Measurements from ENCODE around the gene SYNPR.

SYNPR gene

DNA sequence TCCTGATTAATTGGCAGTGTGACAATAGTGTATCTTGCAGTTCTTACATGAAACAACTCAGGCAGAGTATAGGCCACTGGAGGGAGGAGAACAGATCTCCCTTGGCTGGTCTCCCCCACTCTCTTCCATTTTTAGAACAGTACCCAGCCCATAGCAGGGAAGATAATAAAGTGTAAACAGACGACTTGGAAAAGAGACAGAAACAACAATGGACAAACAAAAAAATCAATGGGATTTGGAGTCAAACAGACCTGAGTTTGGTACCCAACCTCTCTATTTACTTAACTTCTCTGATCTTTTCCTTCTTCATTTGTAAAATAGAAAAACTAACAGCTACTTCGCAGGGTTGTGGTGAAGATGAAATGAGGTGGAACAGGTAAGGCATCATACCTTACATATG lies 315.7 kb downstream of the SYNPR start:
- H3K4me3 ChIP-seq (ENCODE audit: low read length): no peak overlapping the region
- H3K36me3 ChIP-seq (replicated peaks; ENCODE audit: low read depth, low read length): no peaks in the 10 kb centered on the region
- no peak for TF ChIP-seq EZH2phosphoT487 (IDR thresholded peaks at IDR 0.05; ENCODE audit: low read depth)
- TF ChIP-seq, protein P1, sequence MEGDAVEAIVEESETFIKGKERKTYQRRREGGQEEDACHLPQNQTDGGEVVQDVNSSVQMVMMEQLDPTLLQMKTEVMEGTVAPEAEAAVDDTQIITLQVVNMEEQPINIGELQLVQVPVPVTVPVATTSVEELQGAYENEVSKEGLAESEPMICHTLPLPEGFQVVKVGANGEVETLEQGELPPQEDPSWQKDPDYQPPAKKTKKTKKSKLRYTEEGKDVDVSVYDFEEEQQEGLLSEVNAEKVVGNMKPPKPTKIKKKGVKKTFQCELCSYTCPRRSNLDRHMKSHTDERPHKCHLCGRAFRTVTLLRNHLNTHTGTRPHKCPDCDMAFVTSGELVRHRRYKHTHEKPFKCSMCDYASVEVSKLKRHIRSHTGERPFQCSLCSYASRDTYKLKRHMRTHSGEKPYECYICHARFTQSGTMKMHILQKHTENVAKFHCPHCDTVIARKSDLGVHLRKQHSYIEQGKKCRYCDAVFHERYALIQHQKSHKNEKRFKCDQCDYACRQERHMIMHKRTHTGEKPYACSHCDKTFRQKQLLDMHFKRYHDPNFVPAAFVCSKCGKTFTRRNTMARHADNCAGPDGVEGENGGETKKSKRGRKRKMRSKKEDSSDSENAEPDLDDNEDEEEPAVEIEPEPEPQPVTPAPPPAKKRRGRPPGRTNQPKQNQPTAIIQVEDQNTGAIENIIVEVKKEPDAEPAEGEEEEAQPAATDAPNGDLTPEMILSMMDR (IDR thresholded peaks at IDR 0.05; ENCODE audit: low read depth, low read length): no peak
- H3K4me2 ChIP-seq (ENCODE audit: low read length): no peak overlapping the region
- no peak overlapping the region for H3K27ac ChIP-seq (ENCODE audit: low read length)
- H3K27me3 ChIP-seq (ENCODE audit: low read depth, low read length): no peaks in the 10 kb centered on the region
- H2AFZ ChIP-seq (ENCODE audit: low read depth, low read length): no peak overlapping the region
- H3K9me3 ChIP-seq (ENCODE audit: insufficient read depth, low read length): 0 out of 2 replicates have a peak, but pooled peaks cover 2% of the 10 kb centered on the region
- H3K4me1 ChIP-seq (ENCODE audit: low read length): no peaks in the 10 kb centered on the region
- peaks cover 3% of the 10 kb centered on the region; the same call in 1 of the 2 replicates for H4K20me1 ChIP-seq (ENCODE audit: insufficient read depth, low read length)
- H3K79me2 ChIP-seq (ENCODE audit: low read length): no peaks in the 10 kb centered on the region
- no peak overlapping the region for H3K9ac ChIP-seq (ENCODE audit: low read length)

DNA sequence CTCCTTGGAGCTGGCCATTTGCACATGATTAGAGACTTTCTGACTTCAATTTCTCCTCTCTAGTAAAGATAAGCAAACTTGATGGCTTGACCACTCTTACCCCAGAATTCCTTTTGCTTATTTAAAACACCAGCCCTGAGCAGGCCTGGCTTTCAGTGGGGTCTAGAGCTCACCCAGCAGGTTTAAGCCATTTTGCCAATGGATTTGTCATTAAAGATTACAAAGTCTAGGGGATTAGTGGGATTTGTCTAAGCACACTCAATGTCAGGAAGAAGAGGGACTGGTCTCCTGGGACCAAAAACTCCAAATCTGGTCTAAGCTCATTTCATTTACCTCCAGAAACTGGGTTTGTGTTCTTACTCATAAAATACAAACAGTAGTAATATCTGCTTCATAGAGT lies 317.1 kb downstream of the SYNPR start:
- Histone ChIP-seq H3K36me3 (replicated peaks; ENCODE audit: low read depth, low read length) (no peaks in the 10 kb centered on the region), H3K9ac (ENCODE audit: low read length) (no peak overlapping the region)
- TF ChIP-seq EZH2phosphoT487 (IDR thresholded peaks at IDR 0.05; ENCODE audit: low read depth): no peak
- TF ChIP-seq, protein P1 (IDR thresholded peaks at IDR 0.05; ENCODE audit: low read depth, low read length): no peak

DNA sequence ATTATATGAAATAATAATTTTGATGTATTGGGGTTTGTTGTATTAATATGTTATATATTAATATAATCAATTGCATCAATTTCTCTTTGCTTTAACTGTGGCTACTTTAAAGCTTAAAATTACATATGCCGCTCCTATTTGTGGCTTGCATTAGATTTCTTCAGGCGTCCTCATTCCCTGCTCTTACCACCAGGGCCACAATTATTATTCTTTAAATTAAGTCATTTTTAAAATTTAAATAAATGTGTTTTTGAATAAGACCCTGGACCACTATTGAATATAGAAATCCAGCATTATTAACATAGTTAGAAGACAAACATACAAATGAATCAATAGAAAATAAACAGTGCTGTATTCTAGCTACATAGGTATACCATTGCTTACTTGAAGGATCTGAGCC lies 318.9 kb downstream of the SYNPR start:
- Histone ChIP-seq H3K9ac (ENCODE audit: low read length) (no peak overlapping the region), H3K9me3 (ENCODE audit: insufficient read depth, low read length) (no peaks in the 10 kb centered on the region), H3K79me2 (ENCODE audit: low read length) (no peaks in the 10 kb centered on the region), H3K36me3 (replicated peaks; ENCODE audit: low read depth, low read length) (no peaks in the 10 kb centered on the region), H4K20me1 (ENCODE audit: insufficient read depth, low read length) (peaks cover 3% of the 10 kb centered on the region; the same call in 1 of the 2 replicates), H3K4me1 (ENCODE audit: low read length) (no peaks in the 10 kb centered on the region), H3K4me2 (ENCODE audit: low read length) (no peak overlapping the region), H3K4me3 (ENCODE audit: low read length) (no peak overlapping the region), H3K27ac (ENCODE audit: low read length) (no peak overlapping the region), H3K27me3 (ENCODE audit: low read depth, low read length) (no peaks in the 10 kb centered on the region), H2AFZ (ENCODE audit: low read depth, low read length) (no peak overlapping the region)
- no peak for TF ChIP-seq EZH2phosphoT487 (IDR thresholded peaks at IDR 0.05; ENCODE audit: low read depth)
- TF ChIP-seq, protein P1 (IDR thresholded peaks at IDR 0.05; ENCODE audit: low read depth, low read length): no peak

More for the DNA sequence above, 317.1 kb downstream of the SYNPR start:
- Histone ChIP-seq H3K4me3 (ENCODE audit: low read length) (no peak overlapping the region), H3K27me3 (ENCODE audit: low read depth, low read length) (no peaks in the 10 kb centered on the region), H3K4me1 (ENCODE audit: low read length) (no peaks in the 10 kb centered on the region), H4K20me1 (ENCODE audit: insufficient read depth, low read length) (peaks cover 3% of the 10 kb centered on the region; the same call in 1 of the 2 replicates), H3K79me2 (ENCODE audit: low read length) (no peaks in the 10 kb centered on the region), H3K27ac (ENCODE audit: low read length) (no peak overlapping the region), H3K4me2 (ENCODE audit: low read length) (no peak overlapping the region), H2AFZ (ENCODE audit: low read depth, low read length) (no peak overlapping the region), H3K9me3 (ENCODE audit: insufficient read depth, low read length) (no peaks in the 10 kb centered on the region)

DNA sequence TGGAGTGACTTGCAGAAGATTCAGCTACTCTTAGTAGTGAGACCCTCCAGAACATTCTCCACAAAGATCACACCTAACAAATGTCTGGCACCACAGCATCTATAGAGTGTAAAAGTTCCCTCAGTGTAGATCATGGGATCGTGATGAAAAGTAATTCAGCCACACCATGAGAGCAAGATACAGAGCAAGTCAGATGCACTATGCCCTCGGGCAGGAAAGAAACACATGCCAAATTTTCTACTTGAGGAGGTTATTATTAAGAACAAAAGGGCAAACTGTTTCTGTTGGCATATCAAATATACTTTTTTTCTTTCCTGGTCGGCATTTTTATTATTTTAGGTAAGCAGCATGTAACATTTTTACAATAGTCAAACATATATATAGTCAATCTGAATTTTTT lies 329.6 kb downstream of the SYNPR start:
- Histone ChIP-seq H3K4me2 (ENCODE audit: low read length) (no peak overlapping the region), H3K27ac (ENCODE audit: low read length) (no peak overlapping the region), H2AFZ (ENCODE audit: low read depth, low read length) (no peak overlapping the region), H3K9ac (ENCODE audit: low read length) (no peak overlapping the region), H4K20me1 (ENCODE audit: insufficient read depth, low read length) (no peaks in the 10 kb centered on the region), H3K9me3 (ENCODE audit: insufficient read depth, low read length) (no peaks in the 10 kb centered on the region), H3K4me3 (ENCODE audit: low read length) (no peak overlapping the region), H3K36me3 (replicated peaks; ENCODE audit: low read depth, low read length) (no peaks in the 10 kb centered on the region), H3K27me3 (ENCODE audit: low read depth, low read length) (no peaks in the 10 kb centered on the region), H3K4me1 (ENCODE audit: low read length) (no peaks in the 10 kb centered on the region), H3K79me2 (ENCODE audit: low read length) (no peaks in the 10 kb centered on the region)
- TF ChIP-seq, protein P1 (IDR thresholded peaks at IDR 0.05; ENCODE audit: low read depth, low read length): no peak
- TF ChIP-seq EZH2phosphoT487 (IDR thresholded peaks at IDR 0.05; ENCODE audit: low read depth): no peak
